A549 (cell line): Measurements from ENCODE around the gene FOCAD.

ENCODE experiments used
- EP300 ChIP-seq, 2 experiments: fragments of >200 bp; sonication (Bioruptor Twin); formaldehyde crosslinking; IDR thresholded peaks; 2 replicates in 1 of 2; 3 replicates in 1 of 2; pipeline ENCODE4 v1.6.1; 2016 to 2017
- HDAC2 ChIP-seq: fragments of 200-600 bp; sonication (generic); IDR thresholded peaks from 2 replicates; pipeline ENCODE4 v1.6.1; 2016
- TF ChIP-seq, protein P1 (sequence below): fragments of 150-350 bp; IDR thresholded peaks from 2 replicates; pipeline ENCODE4 v1.6.1; 2014; ENCODE audit warnings: low read depth, mild to moderate bottlenecking, low read length
- TF ChIP-seq, protein P2 (sequence below): fragments of >200 bp; sonication (Bioruptor Twin); formaldehyde crosslinking; IDR thresholded peaks from 2 replicates; pipeline ENCODE4 v1.6.1; 2016
- TF ChIP-seq, protein P3 (sequence below): IDR thresholded peaks from 2 replicates; pipeline ENCODE4 v1.6.1; 2012
- TF ChIP-seq, protein P4 (sequence below): fragments of 450-650 bp; IDR thresholded peaks from 2 replicates; pipeline ENCODE4 v1.6.1; 2014; ENCODE audit warnings: antibody characterized with exemption

DNA sequence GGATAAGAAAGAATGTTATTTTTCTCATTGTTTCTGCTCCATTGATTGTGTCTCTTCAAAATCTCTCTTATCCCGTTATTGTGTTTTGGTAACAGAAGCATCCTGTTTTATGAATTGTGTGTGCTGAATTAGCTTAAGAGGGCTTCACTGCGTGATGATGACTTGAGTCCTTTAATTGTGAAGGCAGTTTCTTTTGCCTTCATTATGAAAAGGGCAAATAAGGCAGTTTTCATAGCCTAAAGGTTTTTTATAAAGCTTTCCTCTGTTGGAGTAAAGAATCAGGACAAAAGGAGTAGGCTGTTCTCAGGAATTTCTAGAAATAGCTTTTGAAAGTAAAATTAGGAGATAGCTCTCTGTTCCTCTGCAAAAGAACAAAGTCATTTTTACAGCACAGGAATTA lies 169.8 kb downstream of the FOCAD start:
- TF ChIP-seq HDAC2 = no peak
- TF ChIP-seq, protein P1, sequence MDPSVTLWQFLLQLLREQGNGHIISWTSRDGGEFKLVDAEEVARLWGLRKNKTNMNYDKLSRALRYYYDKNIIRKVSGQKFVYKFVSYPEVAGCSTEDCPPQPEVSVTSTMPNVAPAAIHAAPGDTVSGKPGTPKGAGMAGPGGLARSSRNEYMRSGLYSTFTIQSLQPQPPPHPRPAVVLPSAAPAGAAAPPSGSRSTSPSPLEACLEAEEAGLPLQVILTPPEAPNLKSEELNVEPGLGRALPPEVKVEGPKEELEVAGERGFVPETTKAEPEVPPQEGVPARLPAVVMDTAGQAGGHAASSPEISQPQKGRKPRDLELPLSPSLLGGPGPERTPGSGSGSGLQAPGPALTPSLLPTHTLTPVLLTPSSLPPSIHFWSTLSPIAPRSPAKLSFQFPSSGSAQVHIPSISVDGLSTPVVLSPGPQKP = no peak
- no peak for TF ChIP-seq EP300 (IDR thresholded peaks at IDR 0.05)
- TF ChIP-seq, protein P2, sequence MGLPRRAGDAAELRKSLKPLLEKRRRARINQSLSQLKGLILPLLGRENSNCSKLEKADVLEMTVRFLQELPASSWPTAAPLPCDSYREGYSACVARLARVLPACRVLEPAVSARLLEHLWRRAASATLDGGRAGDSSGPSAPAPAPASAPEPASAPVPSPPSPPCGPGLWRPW = no peak
- TF ChIP-seq, protein P3, sequence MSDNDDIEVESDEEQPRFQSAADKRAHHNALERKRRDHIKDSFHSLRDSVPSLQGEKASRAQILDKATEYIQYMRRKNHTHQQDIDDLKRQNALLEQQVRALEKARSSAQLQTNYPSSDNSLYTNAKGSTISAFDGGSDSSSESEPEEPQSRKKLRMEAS = no peak
- TF ChIP-seq, protein P4, sequence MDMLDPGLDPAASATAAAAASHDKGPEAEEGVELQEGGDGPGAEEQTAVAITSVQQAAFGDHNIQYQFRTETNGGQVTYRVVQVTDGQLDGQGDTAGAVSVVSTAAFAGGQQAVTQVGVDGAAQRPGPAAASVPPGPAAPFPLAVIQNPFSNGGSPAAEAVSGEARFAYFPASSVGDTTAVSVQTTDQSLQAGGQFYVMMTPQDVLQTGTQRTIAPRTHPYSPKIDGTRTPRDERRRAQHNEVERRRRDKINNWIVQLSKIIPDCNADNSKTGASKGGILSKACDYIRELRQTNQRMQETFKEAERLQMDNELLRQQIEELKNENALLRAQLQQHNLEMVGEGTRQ = no peak
